MCF 10A (cell line): ENCODE data around the gene ITIH1. TPM values are rescaled to one million over a fixed set of nuclear protein-coding genes. Genes with fewer than 3 reads are reported as not detected.

Source experiments
- BruUV-seq: library from RNA; stranded (reverse); fragments of 400-500 nt; replicated peaks from 2 replicates; lab custom pipeline; 2021; lab: Mats Ljungman, UMichigan
- CTCF ChIA-PET: fragments of 300-600 bp; sonication (Branson Sonifier 250); formaldehyde crosslinking; extraction: SDS; loops from one replicate; lab custom pipeline; 2021; ENCODE audit warnings: antibody characterized with exemption, inconsistent platforms; lab: Yijun Ruan, JAX
- POLR2A ChIA-PET: fragments of 300-600, 350-650 bp; sonication (Branson Sonifier 250); formaldehyde crosslinking; extraction: SDS; loops from one replicate; lab custom pipeline; 2020; ENCODE audit warnings: antibody characterized with exemption, inconsistent platforms; lab: Yijun Ruan, JAX
- DNase-seq: peaks from one replicate; pipeline ENCODE4 v3.0.0-alpha.2; 2018; ENCODE audit not compliant: unreplicated experiment
- H3K27ac Mint-ChIP-seq: one replicate; pipeline ENCODE4 v1.8.0; 2022; ENCODE audit warnings: mild to moderate bottlenecking, low read depth, mixed read lengths; ENCODE audit not compliant: unreplicated experiment
- H3K27me3 Mint-ChIP-seq: one replicate; pipeline ENCODE4 v1.8.0; 2022; ENCODE audit warnings: mixed read lengths; ENCODE audit not compliant: insufficient read depth, unreplicated experiment
- H3K36me3 Mint-ChIP-seq: one replicate; pipeline ENCODE4 v1.8.0; 2022; ENCODE audit warnings: mild to moderate bottlenecking, moderate library complexity, mixed read lengths; ENCODE audit not compliant: insufficient read depth, unreplicated experiment
- H3K4me1 Mint-ChIP-seq: one replicate; pipeline ENCODE4 v1.8.0; 2022; ENCODE audit warnings: mixed read lengths; ENCODE audit not compliant: insufficient read depth, unreplicated experiment
- H3K4me3 Mint-ChIP-seq: one replicate; pipeline ENCODE4 v1.8.0; 2022; ENCODE audit warnings: mild to moderate bottlenecking, moderate library complexity, mixed read lengths; ENCODE audit not compliant: unreplicated experiment
- H3K9me3 Mint-ChIP-seq: one replicate; pipeline ENCODE4 v1.8.0; 2022; ENCODE audit warnings: mixed read lengths; ENCODE audit not compliant: unreplicated experiment
- CTCF ChIP-seq: fragments of 200-600 bp; IDR thresholded peaks from one replicate; pipeline ENCODE4 v1.8.0; 2022; ENCODE audit warnings: antibody characterized with exemption, mild to moderate bottlenecking; ENCODE audit not compliant: unreplicated experiment
- intact Hi-C: fragments of 100-400 bp; cut with micrococcal nuclease; formaldehyde crosslinking; loops from 2 replicates; pipeline ENCODE4 v1.14.1; 2022
- total RNA-seq: library from RNA; stranded (reverse); gene quantifications from 2 replicates; pipeline ENCODE4 v1.2.3, GENCODE V29; 2022

The ITIH1 gene
- total RNA-seq, 1 experiment from 2014 or later = not detected

- CTCF ChIA-PET = no interaction called here
- Mint-ChIP-seq H3K27ac (no peak overlapping the region), H3K36me3 (no peaks in the 10 kb centered on the region), H3K4me3 (no peak overlapping the region), H3K4me1 (peaks cover 24% of the 10 kb centered on the region), H3K9me3 (no peaks in the 10 kb centered on the region), H3K27me3 (no peaks in the 10 kb centered on the region)
- intact Hi-C loops = no loop called here
- POLR2A ChIA-PET = no interaction called here
- no peak for DNase-seq
- no TSS peak for BruUV-seq
- TF ChIP-seq CTCF = no peak
Observed at GRCh38 chr3:52801839-52802238, 24.4 kb downstream of the ITIH1 start.

GRCh38 chr3:52805270-52806039 lies 28.1 kb downstream of the ITIH1 start:
- H3K4me1 Mint-ChIP-seq = peaks cover 7% of the 10 kb centered on the region
- intact Hi-C loops = no loop called here
- no peak overlapping the region for H3K27ac Mint-ChIP-seq
- ChIA-PET POLR2A (no interaction called here), CTCF (interaction anchor here (0.8 kb wide), 1 partner anchor 26 kb away, joined by 3 read pairs; no protein-coding TSS in a partner anchor)
- no peaks in the 10 kb centered on the region for H3K9me3 Mint-ChIP-seq
- DNase-seq = no peak
- peaks cover 12% of the 10 kb centered on the region for H3K27me3 Mint-ChIP-seq
- H3K36me3 Mint-ChIP-seq = no peaks in the 10 kb centered on the region
- BruUV-seq = no TSS peak
- H3K4me3 Mint-ChIP-seq = no peak overlapping the region
- no peak for TF ChIP-seq CTCF

- no peak for TF ChIP-seq CTCF
- no peaks in the 10 kb centered on the region for H3K36me3 Mint-ChIP-seq
- H3K9me3 Mint-ChIP-seq = no peaks in the 10 kb centered on the region
- H3K27me3 Mint-ChIP-seq = peaks cover 12% of the 10 kb centered on the region
- ChIA-PET CTCF (interaction anchor here (0.5 to 1.6 kb wide), 3 partner anchors 10 to 72 kb away, joined by 3 to 7 read pairs (median 4); no protein-coding TSS in a partner anchor), POLR2A (no interaction called here)
- no peak overlapping the region for H3K27ac Mint-ChIP-seq
- no peak for DNase-seq
- no peak overlapping the region for H3K4me3 Mint-ChIP-seq
- intact Hi-C loops = no loop called here
- no peaks in the 10 kb centered on the region for H3K4me1 Mint-ChIP-seq
- BruUV-seq = no TSS peak
Observed at GRCh38 chr3:52809149-52809548, 31.8 kb downstream of the ITIH1 start.

GRCh38 chr3:52809662-52810377 lies 32.4 kb downstream of the ITIH1 start:
- CTCF ChIA-PET = interaction anchor here (0.5 to 1.6 kb wide), 2 partner anchors 11 to 72 kb away, joined by 4 to 7 read pairs; no protein-coding TSS in a partner anchor
- BruUV-seq = no TSS peak

More at GRCh38 chr3:52809662-52810377, 32.4 kb downstream of the ITIH1 start:
- Mint-ChIP-seq H3K36me3 (no peaks in the 10 kb centered on the region), H3K4me1 (no peaks in the 10 kb centered on the region), H3K27ac (no peak overlapping the region), H3K4me3 (no peak overlapping the region), H3K9me3 (no peaks in the 10 kb centered on the region), H3K27me3 (peaks cover 12% of the 10 kb centered on the region)
- no peak for TF ChIP-seq CTCF
- intact Hi-C loops = no loop called here
- POLR2A ChIA-PET = no interaction called here
- no peak for DNase-seq
